Retina (tissue), 1 donor: Measurements from ENCODE around the gene NDUFB5.

Experiments used
- DNase-seq: peaks from one replicate; pipeline ENCODE4 v3.0.0-alpha.2; 2016

Gene NDUFB5

GRCh38 chr3:179604321-179605078 is at the start of gene NDUFB5, which contains the start of gene MRPL47:
Gene NDUFB5, plus strand, starts transcription at chr3:179604794. Its CDS starts 22 bp downstream, at chr3:179604816.
Gene MRPL47, minus strand, starts transcription at chr3:179604638. Its CDS starts 14 bp downstream, at chr3:179604624.
- peak; percentile 97 for DNase-seq

GRCh38 chr3:179558742-179559364 is 45.7 kb upstream of the NDUFB5 start:
- peak; percentile 54 for DNase-seq

- DNase-seq: no peak
Measured at GRCh38 chr3:179560791-179561190, 43.8 kb upstream of the NDUFB5 start.

GRCh38 chr3:179562591-179563270 is 41.9 kb upstream of the NDUFB5 start, which contains the start of gene ACTL6A:
Gene ACTL6A, plus strand, starts transcription at chr3:179562926. Its CDS starts 167 bp downstream, at chr3:179563093.
- DNase-seq: peak; percentile 99

GRCh38 chr3:179563271-179563783 is 41.3 kb upstream of the NDUFB5 start:
- DNase-seq: peak; percentile 82

- DNase-seq: no peak
Measured at GRCh38 chr3:179565496-179565895, 39.1 kb upstream of the NDUFB5 start.

- no peak for DNase-seq
Measured at GRCh38 chr3:179580992-179581391, 23.6 kb upstream of the NDUFB5 start.

- no peak for DNase-seq
Measured at GRCh38 chr3:179589143-179589542, 15.5 kb upstream of the NDUFB5 start.

- no peak for DNase-seq
Measured at GRCh38 chr3:179590669-179591068, 13.9 kb upstream of the NDUFB5 start.

GRCh38 chr3:179591313-179591712 is 13.3 kb upstream of the NDUFB5 start:
- DNase-seq: no peak

GRCh38 chr3:179599531-179599930 is 5.1 kb upstream of the NDUFB5 start:
- DNase-seq: no peak

GRCh38 chr3:179603321-179603720 is 1.3 kb upstream of the NDUFB5 start:
- no peak for DNase-seq

- DNase-seq: no peak
Measured at GRCh38 chr3:179603831-179604230, 763 bp upstream of the NDUFB5 start.

GRCh38 chr3:179606534-179607085 is 2.0 kb downstream of the NDUFB5 start:
- DNase-seq: no peak

GRCh38 chr3:179608931-179609720 is 4.5 kb downstream of the NDUFB5 start:
- DNase-seq: no peak

GRCh38 chr3:179610066-179610465 is 5.5 kb downstream of the NDUFB5 start:
- DNase-seq: no peak

- DNase-seq: no peak
Measured at GRCh38 chr3:179613807-179614206, 9.2 kb downstream of the NDUFB5 start.

- DNase-seq: no peak
Measured at GRCh38 chr3:179615458-179616173, 11.0 kb downstream of the NDUFB5 start.

GRCh38 chr3:179622023-179622422 is 17.4 kb downstream of the NDUFB5 start:
- no peak for DNase-seq

- no peak for DNase-seq
Measured at GRCh38 chr3:179624451-179624850, 19.9 kb downstream of the NDUFB5 start.

- no peak for DNase-seq
Measured at GRCh38 chr3:179630753-179631451, 26.3 kb downstream of the NDUFB5 start.
